ENCODE results near the gene HOXA4.

The HOXA4 gene

GRCh38 chr7:27147199-27148030 lies 16.9 kb upstream of the HOXA4 start, which contains the start of gene HOXA6:
HOXA6 (minus strand) TSS chr7:27147774; CDS start chr7:27147749, 25 bp downstream.
- no peak for DNase-seq (ENCODE audit: low read depth in 2 of 3, low spot score in 2 of 3)

- DNase-seq (ENCODE audit: low read depth in 2 of 3, low spot score in 2 of 3), result no peak
These were observed 16.1 kb upstream of the HOXA4 start for GRCh38 chr7:27146491-27147198.

GRCh38 chr7:27145914-27146412 lies 15.4 kb upstream of the HOXA4 start:
- DNase-seq (ENCODE audit: low read depth in 2 of 3, low spot score in 2 of 3), result no peak

GRCh38 chr7:27145165-27145913 lies 14.8 kb upstream of the HOXA4 start:
- no peak for DNase-seq (ENCODE audit: low read depth in 2 of 3, low spot score in 2 of 3)

- no peak for DNase-seq (ENCODE audit: low read depth in 2 of 3, low spot score in 2 of 3)
These were observed 14.2 kb upstream of the HOXA4 start for GRCh38 chr7:27144781-27145164.

GRCh38 chr7:27143950-27144780 lies 13.6 kb upstream of the HOXA4 start:
- no peak for DNase-seq (ENCODE audit: low read depth in 2 of 3, low spot score in 2 of 3)

- no peak for DNase-seq (ENCODE audit: low read depth in 2 of 3, low spot score in 2 of 3)
These were observed 12.7 kb upstream of the HOXA4 start, which contains the start of gene HOXA5 for GRCh38 chr7:27143023-27143949. HOXA5 (minus strand) TSS chr7:27143681; CDS start chr7:27143607, 74 bp downstream.

- DNase-seq (ENCODE audit: low read depth in 2 of 3, low spot score in 2 of 3), result no peak
These were observed 12.0 kb upstream of the HOXA4 start for GRCh38 chr7:27142580-27143022.

- no peak for DNase-seq (ENCODE audit: low read depth in 2 of 3, low spot score in 2 of 3)
These were observed 11.5 kb upstream of the HOXA4 start for GRCh38 chr7:27141923-27142579.

GRCh38 chr7:27141137-27141922 lies 10.8 kb upstream of the HOXA4 start:
- no peak for DNase-seq (ENCODE audit: low read depth in 2 of 3, low spot score in 2 of 3)

- DNase-seq (ENCODE audit: low read depth in 2 of 3, low spot score in 2 of 3), result no peak
These were observed 9.7 kb upstream of the HOXA4 start for GRCh38 chr7:27140126-27140857.

- no peak for DNase-seq (ENCODE audit: low read depth in 2 of 3, low spot score in 2 of 3)
These were observed 9.0 kb upstream of the HOXA4 start for GRCh38 chr7:27139334-27140125.

GRCh38 chr7:27138985-27139333 lies 8.4 kb upstream of the HOXA4 start:
- DNase-seq (ENCODE audit: low read depth in 2 of 3, low spot score in 2 of 3), result no peak

- no peak for DNase-seq (ENCODE audit: low read depth in 2 of 3, low spot score in 2 of 3)
These were observed 7.9 kb upstream of the HOXA4 start for GRCh38 chr7:27138472-27138871.

GRCh38 chr7:27137640-27138315 lies 7.2 kb upstream of the HOXA4 start:
- no peak for DNase-seq (ENCODE audit: low read depth in 2 of 3, low spot score in 2 of 3)

- no peak for DNase-seq (ENCODE audit: low read depth in 2 of 3, low spot score in 2 of 3)
These were observed 3.8 kb upstream of the HOXA4 start for GRCh38 chr7:27134392-27134791.
